Trophoblast cell (in vitro differentiated cells and primary cell): ENCODE measurements around the gene MN1.
A peak's percentile ranks its signal among the peaks of the same experiment; 100 is the strongest.

Experiments used
- DNase-seq, 2 donors: peaks; one replicate each; pipeline ENCODE4 v3.0.0-alpha.2; 2016
- H2AFZ ChIP-seq: 2 replicates; pipeline ENCODE4 v1.6.1; 2013; ENCODE audit warnings: low read length, moderate library complexity, mild to moderate bottlenecking; ENCODE audit not compliant: insufficient read depth, poor library complexity
- H2AK5ac ChIP-seq: 2 replicates; pipeline ENCODE4 v1.6.1; 2013; ENCODE audit warnings: mild to moderate bottlenecking, low read length
- H2BK120ac ChIP-seq: 2 replicates; pipeline ENCODE4 v1.6.1; 2013; ENCODE audit warnings: low read length, mild to moderate bottlenecking, moderate library complexity; ENCODE audit not compliant: insufficient read depth, poor library complexity
- H2BK12ac ChIP-seq: 2 replicates; pipeline ENCODE4 v1.6.1; 2013; ENCODE audit warnings: mild to moderate bottlenecking, low read length, moderate library complexity
- H2BK5ac ChIP-seq: 2 replicates; pipeline ENCODE4 v1.6.1; 2013; ENCODE audit warnings: low read length, low read depth, moderate library complexity, mild to moderate bottlenecking; ENCODE audit not compliant: poor library complexity
- H3K14ac ChIP-seq: 2 replicates; pipeline ENCODE4 v1.6.1; 2013; ENCODE audit warnings: mild to moderate bottlenecking, low read length
- H3K18ac ChIP-seq: 2 replicates; pipeline ENCODE4 v1.6.1; 2013; ENCODE audit warnings: mild to moderate bottlenecking, low read length
- H3K23ac ChIP-seq: 2 replicates; pipeline ENCODE4 v1.6.1; 2013; ENCODE audit warnings: low read length
- H3K27ac ChIP-seq: 2 replicates; pipeline ENCODE4 v1.5.1; 2013; ENCODE audit warnings: low read depth, mild to moderate bottlenecking, inconsistent platforms, low read length, moderate library complexity
- H3K27me3 ChIP-seq: 2 replicates; pipeline ENCODE4 v1.6.1; 2013; ENCODE audit warnings: inconsistent platforms, mild to moderate bottlenecking, low read length, moderate library complexity; ENCODE audit not compliant: insufficient read depth
- H3K36me3 ChIP-seq, 2 experiments: 1 replicate in 1 of 2; 2 replicates in 1 of 2; pipeline ENCODE4 v1.6.1; 2013; ENCODE audit warnings: low read length in 2 of 2, mild to moderate bottlenecking in 2 of 2, moderate library complexity in 1 of 2; ENCODE audit not compliant: insufficient read depth in 2 of 2, control insufficient read depth in 1 of 2
- H3K4ac ChIP-seq: 2 replicates; pipeline ENCODE4 v1.6.1; 2013; ENCODE audit warnings: low read depth, mild to moderate bottlenecking, low read length, moderate library complexity
- H3K4me1 ChIP-seq, 2 experiments: 1 replicate in 1 of 2; 2 replicates in 1 of 2; pipeline ENCODE4 v1.6.1; 2013; ENCODE audit warnings: low read length in 2 of 2, mild to moderate bottlenecking in 2 of 2, moderate library complexity in 1 of 2; ENCODE audit not compliant: insufficient read depth in 2 of 2, control insufficient read depth in 1 of 2
- H3K4me2 ChIP-seq: 2 replicates; pipeline ENCODE4 v1.6.1; 2013; ENCODE audit warnings: inconsistent platforms, mild to moderate bottlenecking, low read length, moderate library complexity
- H3K4me3 ChIP-seq: 2 replicates; pipeline ENCODE4 v1.5.1; 2013; ENCODE audit warnings: mild to moderate bottlenecking, low read depth, low read length, inconsistent platforms
- H3K79me1 ChIP-seq: one replicate; pipeline ENCODE4 v1.6.1; 2013; ENCODE audit warnings: low read length
- H3K79me2 ChIP-seq: 2 replicates; pipeline ENCODE4 v1.6.1; 2013; ENCODE audit warnings: low read length, mild to moderate bottlenecking; ENCODE audit not compliant: control insufficient read depth, insufficient read depth, poor library complexity
- H3K9ac ChIP-seq: 2 replicates; pipeline ENCODE4 v1.6.1; 2013; ENCODE audit warnings: mild to moderate bottlenecking, low read length
- H3K9me3 ChIP-seq: 2 replicates; pipeline ENCODE4 v1.6.1; 2013; ENCODE audit warnings: low read depth, mild to moderate bottlenecking, control low read depth, inconsistent platforms, low read length; ENCODE audit not compliant: insufficient read depth
- H4K12ac ChIP-seq: 2 replicates; pipeline ENCODE4 v1.6.1; 2013; ENCODE audit warnings: low read depth, mild to moderate bottlenecking, low read length, moderate library complexity
- H4K8ac ChIP-seq: 2 replicates; pipeline ENCODE4 v1.6.1; 2013; ENCODE audit warnings: low read depth, mild to moderate bottlenecking, low read length, moderate library complexity
- H4K91ac ChIP-seq: one replicate; pipeline ENCODE4 v1.6.1; 2013; ENCODE audit warnings: low read depth, mild to moderate bottlenecking, low read length, moderate library complexity
- whole genome bisulfite sequencing: extraction: QIAGEN DNeasy Blood & Tissue Kit; methylation state at CpG from one replicate; pipeline ENCODE4 v1.1.7; 2013; ENCODE audit warnings: missing lambda C conversion rate; ENCODE audit not compliant: insufficient read length, insufficient coverage; ENCODE audit errors: extremely low coverage; 5-methylcytosine and 5-hydroxymethylcytosine counted together

The MN1 gene

DNA sequence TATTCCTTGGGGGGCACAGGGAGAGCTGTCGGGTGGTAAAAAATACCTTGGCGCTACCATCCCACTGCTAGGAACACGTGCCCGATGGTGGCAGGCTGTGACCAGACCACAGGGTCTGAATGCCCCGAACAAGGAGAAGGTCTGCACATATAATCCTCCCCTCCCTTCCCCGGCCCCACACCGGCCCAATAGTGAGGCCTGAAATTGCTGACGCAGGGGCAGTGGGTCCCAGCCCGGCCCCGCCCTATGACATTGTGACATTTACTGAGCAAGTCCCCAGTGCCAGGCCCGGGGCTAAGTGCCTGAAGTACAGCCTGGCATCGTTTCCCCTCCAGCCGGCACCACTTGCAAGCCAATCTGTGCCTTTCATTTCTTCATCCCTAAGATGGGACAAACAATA lies 19.5 kb downstream of the MN1 start:
- Histone ChIP-seq H3K79me1 (peaks cover 3% of the 10 kb centered on the region), H3K18ac (no peak overlapping the region), H3K4ac (no peak overlapping the region), H4K91ac (no peak overlapping the region), H2BK120ac (no peak overlapping the region), H2AFZ (no peak overlapping the region), H2BK12ac (peak overlapping the region; percentile 25), H3K4me2 (no peak overlapping the region), H3K79me2 (no peaks in the 10 kb centered on the region), H2AK5ac (no peak overlapping the region), H3K9ac (no peak overlapping the region), H4K8ac (no peak overlapping the region), H3K27ac (no peak overlapping the region), H4K12ac (no peak overlapping the region), H3K14ac (no peak overlapping the region), H3K36me3 (no peaks in the 10 kb centered on the region), H3K9me3 (peaks cover 2% of the 10 kb centered on the region), H3K4me1 (peaks cover 8 to 9% of the 10 kb centered on the region in 2 experiments), H3K23ac (no peak overlapping the region), H3K4me3 (no peak overlapping the region), H3K27me3 (no peaks in the 10 kb centered on the region), H2BK5ac (no peak overlapping the region)
- no peak for DNase-seq
- no CpG with 5 or more reads among the region's 13 CpGs for WGBS

DNA sequence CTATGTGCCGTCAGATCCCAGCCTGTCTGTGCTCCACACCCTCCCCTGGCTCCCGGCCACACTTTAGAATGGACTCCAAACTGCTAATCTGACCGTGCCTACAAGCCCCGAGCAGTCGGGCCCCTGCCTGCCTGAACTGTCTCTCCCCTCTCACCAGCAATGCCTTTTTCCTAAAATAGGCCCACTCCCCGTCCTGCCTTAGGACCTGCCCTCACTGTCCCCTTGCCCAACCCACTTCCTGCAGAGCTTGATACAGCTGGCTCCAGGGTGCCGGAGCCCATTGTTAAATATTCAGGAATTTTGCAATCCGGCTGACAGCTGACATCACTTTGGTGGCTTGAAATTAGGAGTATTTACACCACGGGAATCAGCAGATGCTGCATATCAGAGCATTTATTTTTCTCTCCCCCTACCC lies 21.4 kb downstream of the MN1 start:
- H3K4me1 ChIP-seq: peaks cover 17 to 18% of the 10 kb centered on the region in 2 experiments
- peak overlapping the region; percentile 9 for H2BK12ac ChIP-seq
- H3K18ac ChIP-seq: no peak overlapping the region
- H3K4me2 ChIP-seq: no peak overlapping the region
- no peak overlapping the region for H3K27ac ChIP-seq
- no peak overlapping the region for H4K91ac ChIP-seq
- no peak overlapping the region for H2AFZ ChIP-seq
- no peak overlapping the region for H3K4ac ChIP-seq
- no peak overlapping the region for H3K23ac ChIP-seq
- no peaks in the 10 kb centered on the region for H3K27me3 ChIP-seq
- no peak overlapping the region for H2BK5ac ChIP-seq
- no peak overlapping the region for H2AK5ac ChIP-seq
- no peak overlapping the region for H4K8ac ChIP-seq
- no peak overlapping the region for H3K4me3 ChIP-seq
- H3K79me1 ChIP-seq: peaks cover 9% of the 10 kb centered on the region
- H4K12ac ChIP-seq: no peak overlapping the region
- H3K9ac ChIP-seq: no peak overlapping the region
- no peaks in the 10 kb centered on the region for H3K36me3 ChIP-seq
- no peak for DNase-seq
- H3K79me2 ChIP-seq: no peaks in the 10 kb centered on the region
- H3K14ac ChIP-seq: no peak overlapping the region
- no peaks in the 10 kb centered on the region for H3K9me3 ChIP-seq
- WGBS: no CpG with 5 or more reads among the region's 9 CpGs
- no peak overlapping the region for H2BK120ac ChIP-seq

DNA sequence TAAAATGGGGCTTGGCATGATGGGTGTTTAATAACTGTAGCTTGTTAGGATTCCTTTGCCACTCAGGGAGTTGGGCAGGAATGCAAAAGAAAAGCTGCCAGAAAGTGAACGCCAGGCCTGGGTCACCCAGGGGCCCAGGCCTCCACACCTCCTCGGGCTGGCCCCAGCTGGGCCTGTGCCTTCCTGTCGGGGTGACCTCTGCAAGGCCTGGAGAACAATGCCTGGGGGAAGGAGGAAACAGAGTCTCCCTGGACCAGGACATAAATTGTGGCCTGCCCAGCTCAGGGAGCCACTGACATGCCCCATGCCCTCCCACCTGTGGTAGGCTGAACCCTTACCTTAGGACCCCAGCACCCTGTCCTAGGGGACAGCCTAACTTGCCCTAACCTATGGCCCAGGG lies 21.9 kb downstream of the MN1 start:
- H3K27me3 ChIP-seq: no peaks in the 10 kb centered on the region
- no peak overlapping the region for H4K12ac ChIP-seq
- no peak overlapping the region for H3K18ac ChIP-seq
- no peak overlapping the region for H3K4ac ChIP-seq
- no peaks in the 10 kb centered on the region for H3K9me3 ChIP-seq
- H3K14ac ChIP-seq: no peak overlapping the region
- peak overlapping the region; percentile 42 for H2BK12ac ChIP-seq
- H3K79me2 ChIP-seq: no peaks in the 10 kb centered on the region
- H4K91ac ChIP-seq: peak overlapping the region; percentile 20
- no peak overlapping the region for H2AFZ ChIP-seq
- no peaks in the 10 kb centered on the region for H3K36me3 ChIP-seq
- H3K4me1 ChIP-seq: peaks cover 20% of the 10 kb centered on the region in 2 experiments
- DNase-seq: no peak
- H2BK120ac ChIP-seq: peak overlapping the region; percentile 10
- H3K9ac ChIP-seq: no peak overlapping the region
- H3K4me3 ChIP-seq: no peak overlapping the region
- no peak overlapping the region for H3K27ac ChIP-seq
- H3K4me2 ChIP-seq: no peak overlapping the region
- H4K8ac ChIP-seq: no peak overlapping the region
- H2AK5ac ChIP-seq: peak overlapping the region; percentile 11
- no CpG with 5 or more reads among the region's 3 CpGs for WGBS
- H2BK5ac ChIP-seq: no peak overlapping the region
- H3K79me1 ChIP-seq: peaks cover 9% of the 10 kb centered on the region
- no peak overlapping the region for H3K23ac ChIP-seq

DNA sequence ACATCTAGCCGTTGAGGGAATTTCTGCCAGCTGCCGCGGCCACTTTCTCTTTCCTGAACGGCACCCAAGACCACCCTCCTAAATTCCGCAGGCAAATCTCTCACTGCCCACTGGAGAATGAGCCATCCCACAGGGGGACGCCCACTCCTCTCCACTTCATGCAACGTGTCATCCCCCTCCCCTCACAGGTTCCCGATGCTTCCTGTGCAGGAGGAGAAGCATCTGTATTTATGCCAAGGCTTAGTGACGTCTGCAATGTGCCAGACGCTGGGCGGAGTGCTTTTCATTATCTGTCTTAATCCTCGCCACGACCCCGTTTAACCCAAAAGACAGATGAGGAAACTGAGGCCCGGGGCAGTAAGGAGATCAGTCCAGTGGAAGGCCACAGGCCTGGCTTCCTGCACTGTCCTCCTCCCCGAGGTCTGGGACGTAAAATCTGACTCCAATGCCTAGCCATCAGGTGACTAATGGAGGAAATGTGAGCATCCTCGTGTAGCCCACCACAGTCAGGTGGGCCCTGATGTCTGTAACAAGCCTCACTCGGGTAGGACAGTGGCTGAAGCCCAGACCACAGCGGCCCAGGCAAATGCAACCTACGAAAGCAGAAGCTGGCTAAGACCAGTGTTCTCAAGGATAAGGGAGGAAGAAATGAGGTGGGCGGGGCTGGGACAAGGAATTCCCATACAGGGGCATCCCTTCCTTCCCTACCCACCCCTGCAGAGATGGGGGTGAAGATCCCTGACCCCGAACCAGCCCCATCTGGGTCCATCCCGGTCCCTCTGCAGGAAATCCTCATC lies 23.1 kb downstream of the MN1 start:
- Histone ChIP-seq H3K4me2 (no peak overlapping the region), H4K8ac (no peak overlapping the region), H3K4ac (no peak overlapping the region), H3K4me3 (no peak overlapping the region), H3K9ac (no peak overlapping the region), H4K91ac (no peak overlapping the region), H3K79me1 (peaks cover 11% of the 10 kb centered on the region), H2BK12ac (peak overlapping the region; percentile 74), H2AK5ac (no peak overlapping the region), H3K14ac (peak overlapping the region; percentile 14), H3K79me2 (no peaks in the 10 kb centered on the region), H3K9me3 (no peaks in the 10 kb centered on the region), H3K23ac (no peak overlapping the region), H3K36me3 (no peaks in the 10 kb centered on the region), H3K27ac (no peak overlapping the region), H3K4me1 (peaks cover 20 to 24% of the 10 kb centered on the region in 2 experiments), H2AFZ (no peak overlapping the region), H4K12ac (no peak overlapping the region), H2BK120ac (no peak overlapping the region), H2BK5ac (no peak overlapping the region), H3K27me3 (no peaks in the 10 kb centered on the region), H3K18ac (no peak overlapping the region)
- no CpG with 5 or more reads among the region's 24 CpGs for WGBS
- no peak for DNase-seq
